K562 (cell line): ENCODE data around the gene FAM83F. TPM values are rescaled to one million over a fixed set of nuclear protein-coding genes. Genes with fewer than 3 reads are reported as not detected.
A peak's percentile ranks its signal among the peaks of the same experiment; 100 is the strongest.

Experiments
- ATAC-seq: fragments of 200-7000 bp; cut with Tn5 transposase; 3 replicates; pipeline ENCODE4 v1.9.1; 2020; ENCODE audit warnings: moderate library complexity
- BruUV-seq: library from RNA; stranded (reverse); fragments of 400-500 nt; replicated peaks from 2 replicates; lab custom pipeline; 2021; lab: Mats Ljungman, UMichigan
- CTCF ChIA-PET: fragments of 300-600 bp; formaldehyde crosslinking; extraction: SDS; loops from one replicate; lab custom pipeline; 2021; ENCODE audit warnings: low intra/inter-chr PET ratio; lab: Yijun Ruan, JAX
- POLR2A ChIA-PET: fragments of 300-600, 350-650 bp; sonication (Branson Sonifier 250); formaldehyde crosslinking; extraction: SDS; loops from one replicate; lab custom pipeline; 2021; ENCODE audit warnings: antibody characterized with exemption, inconsistent platforms; lab: Yijun Ruan, JAX
- DNase-seq, 4 experiments: peaks; one replicate each; pipeline versions ENCODE4 v3.0.0 to v3.0.0-alpha.2; 2011 to 2018; ENCODE audit warnings: low spot score in 3 of 4, mixed read lengths in 3 of 4; ENCODE audit errors: extremely low read depth in 1 of 4
- FAIRE-seq: peaks from 2 replicates; lab custom pipeline; 2011; peaks lifted over from hg19 to GRCh38; lab: Jason Lieb, UNC
- H2AFZ ChIP-seq: 2 replicates; pipeline ENCODE4 v1.6.0; 2011; ENCODE audit warnings: low read depth, low read length, control low read depth, inconsistent platforms
- H3K27ac ChIP-seq: fragments of 200-600 bp; 3 replicates; pipeline ENCODE4 v1.8.0; 2011; ENCODE audit warnings: low read depth, mild to moderate bottlenecking, control low read depth, inconsistent platforms, low read length, moderate library complexity, mixed read lengths; ENCODE audit errors: extremely low read depth
- H3K27me3 ChIP-seq, 2 experiments: fragments of 300-600 bp in 1 of 2; 2 replicates in 1 of 2; 3 replicates in 1 of 2; pipeline versions ENCODE4 v1.6.0 to v1.8.0; 2011; ENCODE audit warnings: inconsistent platforms in 2 of 2, low read length in 2 of 2, mild to moderate bottlenecking in 1 of 2, mixed read lengths in 1 of 2, moderate library complexity in 1 of 2; ENCODE audit not compliant: control insufficient read depth in 2 of 2, insufficient read depth in 2 of 2
- H3K36me3 ChIP-seq: fragments of 300-600 bp; 3 replicates; pipeline ENCODE4 v1.8.0; 2011; ENCODE audit warnings: mild to moderate bottlenecking, low read length, inconsistent platforms; ENCODE audit not compliant: control insufficient read depth, insufficient read depth
- H3K4me1 ChIP-seq, 2 experiments: fragments of 200-600 bp in 1 of 2; replicated peaks in 1 of 2; 2 replicates in 1 of 2; 3 replicates in 1 of 2; pipeline versions ENCODE4 v1.5.1 to v1.8.0; 2011; ENCODE audit warnings: inconsistent platforms in 2 of 2, low read length in 2 of 2, mild to moderate bottlenecking in 1 of 2, mixed read lengths in 1 of 2, moderate library complexity in 1 of 2; ENCODE audit not compliant: control insufficient read depth in 2 of 2, insufficient read depth in 2 of 2
- H3K4me2 ChIP-seq: 2 replicates; pipeline ENCODE4 v1.6.1; 2011; ENCODE audit warnings: low read length, control low read depth, inconsistent platforms, mixed read lengths; ENCODE audit not compliant: insufficient read depth
- H3K4me3 ChIP-seq: fragments of 200-600 bp; sonication (generic), shearing (Covaris generic); 2 replicates; pipeline ENCODE4 v1.5.1; 2016; ENCODE audit warnings: control low read depth, inconsistent platforms
- H3K79me2 ChIP-seq: fragments of 200-600 bp; 3 replicates; pipeline ENCODE4 v1.8.0; 2011; ENCODE audit warnings: low read length, inconsistent platforms; ENCODE audit not compliant: control insufficient read depth, insufficient read depth
- H3K9ac ChIP-seq, 2 experiments: 2 replicates each; pipeline versions ENCODE4 v1.6.0 to v1.6.1; 2011; ENCODE audit warnings: low read depth in 2 of 2, low read length in 2 of 2, control low read depth in 1 of 2, inconsistent platforms in 1 of 2, mild to moderate bottlenecking in 1 of 2, mixed read lengths in 1 of 2; ENCODE audit not compliant: insufficient read depth in 1 of 2
- H3K9me1 ChIP-seq: one replicate; pipeline ENCODE4 v1.6.0; 2011; ENCODE audit warnings: inconsistent platforms, mild to moderate bottlenecking, low read length, moderate library complexity; ENCODE audit not compliant: control insufficient read depth, insufficient read depth
- H3K9me3 ChIP-seq: replicated peaks from 2 replicates; pipeline ENCODE4 v1.5.1; 2011; ENCODE audit warnings: low read depth, low read length, inconsistent platforms; ENCODE audit not compliant: control insufficient read depth, insufficient read depth
- H4K20me1 ChIP-seq: replicated peaks from 2 replicates; pipeline ENCODE4 v1.6.1; 2011; ENCODE audit warnings: low read length, inconsistent platforms, mixed read lengths; ENCODE audit not compliant: control insufficient read depth, insufficient read depth
- ATF3 ChIP-seq, 2 experiments: fragments of 450-650 bp in 1 of 2; sonication (generic) in 1 of 2; formaldehyde crosslinking in 1 of 2; IDR thresholded peaks in 1 of 2; conservative IDR thresholded peaks in 1 of 2; 2 replicates each; pipeline versions ENCODE4 v1.6.1 to v1.8.1; 2016 to 2023; ENCODE audit warnings: mild to moderate bottlenecking in 2 of 2, moderate library complexity in 2 of 2, inconsistent platforms in 1 of 2, missing genetic modification reagents in 1 of 2
- BHLHE40 ChIP-seq: IDR thresholded peaks from 2 replicates; pipeline ENCODE4 v1.6.1; 2011; ENCODE audit warnings: low read length, improper control_type of control experiment
- CBX5 ChIP-seq: IDR thresholded peaks from 2 replicates; pipeline ENCODE4 v1.6.1; 2014; ENCODE audit warnings: low read depth, borderline replicate concordance
- CEBPG ChIP-seq, 3 experiments: fragments of 200-800 bp in 1 of 3; sonication (Bioruptor generic) in 1 of 3; sonication (generic) in 1 of 3; formaldehyde crosslinking in 1 of 3; IDR thresholded peaks in 2 of 3; conservative IDR thresholded peaks in 1 of 3; 2 replicates each; pipeline versions ENCODE4 v1.6.1 to v1.8.0; 2016 to 2022; ENCODE audit warnings: missing compliant biosample characterization in 2 of 3, missing genetic modification characterization in 2 of 3, mild to moderate bottlenecking in 1 of 3, missing genetic modification reagents in 1 of 3
- CREB1 ChIP-seq, 2 experiments: sonication (generic) in 1 of 2; formaldehyde crosslinking in 1 of 2; IDR thresholded peaks; 2 replicates each; pipeline versions ENCODE4 v1.6.1 to v1.8.0; 2012 to 2022; ENCODE audit warnings: inconsistent platforms in 1 of 2, mild to moderate bottlenecking in 1 of 2, missing genetic modification reagents in 1 of 2, moderate library complexity in 1 of 2
- ELF4 ChIP-seq: fragments of 450-650 bp; formaldehyde crosslinking; IDR thresholded peaks from 2 replicates; pipeline ENCODE4 v1.4.0; 2022; ENCODE audit warnings: missing genetic modification characterization
- ERF ChIP-seq: fragments of 450-650 bp; formaldehyde crosslinking; IDR thresholded peaks from 2 replicates; pipeline ENCODE4 v1.4.0; 2020; ENCODE audit warnings: mild to moderate bottlenecking, mixed read lengths
- HNRNPK ChIP-seq: fragments of 200-400 bp; formaldehyde crosslinking; IDR thresholded peaks from one replicate; pipeline ENCODE4 v1.6.1; 2018; ENCODE audit warnings: mild to moderate bottlenecking, low read depth, low read length; ENCODE audit not compliant: poor library complexity, severe bottlenecking
- JUND ChIP-seq, 2 experiments: IDR thresholded peaks; 2 replicates in 1 of 2; 3 replicates in 1 of 2; pipeline ENCODE4 v1.6.1; 2011; ENCODE audit warnings: borderline replicate concordance in 2 of 2, low read depth in 2 of 2, low read length in 2 of 2, improper control_type of control experiment in 1 of 2, missing biosample characterization in 1 of 2, missing genetic modification characterization in 1 of 2, missing genetic modification reagents in 1 of 2
- MEIS2 ChIP-seq: fragments of 450-650 bp; IDR thresholded peaks from 2 replicates; pipeline ENCODE4 v1.6.1; 2014; ENCODE audit warnings: mild to moderate bottlenecking; ENCODE audit not compliant: partially characterized antibody
- PKNOX1 ChIP-seq: fragments of 450-650 bp; IDR thresholded peaks from 2 replicates; pipeline ENCODE4 v1.6.1; 2016
- POLR2G ChIP-seq: fragments of 200-400 bp; formaldehyde crosslinking; IDR thresholded peaks from 2 replicates; pipeline ENCODE4 v1.6.1; 2017; ENCODE audit warnings: low read depth, mild to moderate bottlenecking, antibody characterized with exemption, low read length, moderate library complexity
- ZBTB26 ChIP-seq: fragments of 450-650 bp; formaldehyde crosslinking; IDR thresholded peaks from 2 replicates; pipeline ENCODE4 v1.4.0; 2022; ENCODE audit warnings: missing genetic modification characterization
- WGBS: fragments of 100-300 bp; shearing (Covaris generic); methylation state at CpG from one replicate; pipeline ENCODE4 v1.1.6; 2016; ENCODE audit warnings: low coverage, mixed read lengths; ENCODE audit not compliant: insufficient coverage; ENCODE audit errors: missing lambda C conversion rate; 5-methylcytosine and 5-hydroxymethylcytosine counted together
- in situ Hi-C: fragments of 300-500 bp; cut with MboI; formaldehyde crosslinking; loops from 4 replicates; pipeline ENCODE4 v1.15.0; 2018; ENCODE audit warnings: inconsistent platforms, mixed read lengths
- intact Hi-C: fragments of 100-400 bp; cut with micrococcal nuclease; formaldehyde crosslinking; loops from 2 replicates; pipeline ENCODE4 v1.14.2; 2022
- polyA plus RNA-seq, 8 experiments: library from polyadenylated mRNA; depleted of rRNA in 4 of 8; stranded (reverse) in 5 of 8; unstranded in 3 of 8; fragments of >200 nt; fragmentation: Nextera tagmentation in 2 of 8; fragmentation: Illumina TruSeq in 1 of 8; extraction: Ambion mirVana in 2 of 8; extraction: Trizol in 1 of 8; gene quantifications; 2 replicates each; pipeline versions ENCODE4 v1.2.1 to v1.2.3, GENCODE V29; 2011 to 2014; ENCODE audit warnings: inconsistent platforms in 1 of 8, missing spikeins in 1 of 8
- total RNA-seq, 7 experiments: library from RNA; depleted of rRNA in 6 of 7; stranded (reverse); fragments of >200 nt in 6 of 7; fragmentation: Illumina TruSeq in 2 of 7; extraction: Trizol in 2 of 7; gene quantifications; 2 replicates each; pipeline versions ENCODE4 v1.2.1 to v1.2.3, GENCODE V29; 2011 to 2021; ENCODE audit warnings: low replicate concordance in 1 of 7
- TF ChIP-seq, protein P1 (sequence below): IDR thresholded peaks from 2 replicates; pipeline ENCODE4 v1.6.1; 2014; ENCODE audit warnings: antibody characterized with exemption

The FAM83F gene
- total and polyA plus RNA-seq, 9 of the 15 experiments (the other 6 are each of a cell fraction or from before 2014, with no cell fraction given) = under 0.01 to 0.13 (median 0.04) TPM; not detected in 1

DNA sequence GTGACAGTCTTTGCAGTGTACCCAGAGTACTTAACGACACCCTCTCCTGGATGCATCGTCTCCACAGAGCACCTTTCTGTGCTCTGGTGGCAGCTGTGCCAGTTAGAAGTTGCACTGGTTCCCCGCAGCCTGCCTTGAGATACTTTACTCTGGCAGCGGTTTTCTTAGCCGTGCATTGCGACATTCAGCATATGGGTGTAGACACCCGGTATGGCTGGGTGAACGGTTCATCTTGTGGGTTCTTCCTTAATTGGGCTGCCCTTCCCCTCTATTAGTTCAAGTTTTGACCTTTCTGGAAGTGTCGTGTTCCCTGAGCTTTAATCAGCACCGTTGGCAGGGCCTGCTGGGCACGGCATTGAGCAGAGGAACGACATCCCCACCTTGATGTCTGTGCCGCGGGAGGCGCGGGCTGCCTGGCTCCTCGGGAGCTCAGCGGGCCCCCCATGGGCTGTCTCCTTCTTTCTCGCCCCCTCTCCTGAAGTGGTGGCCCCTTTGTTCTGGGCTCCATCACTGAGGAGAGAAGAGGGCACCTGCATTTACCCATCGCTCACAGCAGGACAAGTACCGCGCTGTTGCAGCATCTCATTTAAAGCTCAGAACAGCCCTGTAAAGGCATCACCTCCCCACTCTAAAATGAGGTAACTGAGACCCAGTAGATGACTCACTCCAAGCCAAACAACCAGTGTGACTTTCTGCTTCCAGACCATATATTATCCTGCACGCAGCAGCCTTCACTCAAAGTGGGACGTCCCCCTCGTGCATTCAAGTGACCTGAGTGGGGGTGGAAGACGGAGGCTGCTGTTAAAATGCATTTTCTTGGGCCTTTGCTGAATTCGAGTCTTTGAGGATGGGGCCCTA is 13.3 kb downstream of the FAM83F start:
- ChIA-PET CTCF (no interaction called here), POLR2A (interaction anchor here (0.6 kb wide), 1 partner anchor 1074 kb away, joined by 3 read pairs; no protein-coding TSS in a partner anchor)
- Histone ChIP-seq H3K36me3 (no peaks in the 10 kb centered on the region), H2AFZ (no peak overlapping the region), H3K9me3 (no peaks in the 10 kb centered on the region), H4K20me1 (no peaks in the 10 kb centered on the region; the same call in 1 of the 2 replicates), H3K4me3 (no peak overlapping the region), H3K27me3 (peaks cover 0 to 8% of the 10 kb centered on the region in 2 experiments; a peak in 1 of 5 replicates), H3K4me1 (peaks cover 14 to 31% of the 10 kb centered on the region in 2 experiments), H3K79me2 (no peaks in the 10 kb centered on the region), H3K9me1 (no peaks in the 10 kb centered on the region), H3K27ac (no peak overlapping the region), H3K9ac (no peak overlapping the region), H3K4me2 (no peak overlapping the region)
- WGBS = 18% methylated on average over 17 of the region's 27 CpGs
- FAIRE-seq (no peak), ATAC-seq (no peak; the same call in 2 of the 3 replicates), DNase-seq (peak in 3 of 4 experiments; percentile 22 to 30 (median 22))
- no TSS peak for BruUV-seq
- in situ Hi-C loops = no loop called here
- intact Hi-C loops = no loop called here
- TF ChIP-seq BHLHE40 = peak; percentile 58; the same call in 1 of the 2 replicates
- TF ChIP-seq JUND (IDR thresholded peaks at IDR 0.05; ENCODE audit: borderline replicate concordance, low read depth, low read length) = peak; percentile 67
- no peak; the same call in 2 of the 3 replicates for TF ChIP-seq JUND (tag; IDR thresholded peaks at IDR 0.05; ENCODE audit: borderline replicate concordance, low read depth, low read length)
- no peak for TF ChIP-seq CREB1 (IDR thresholded peaks at IDR 0.05)
- no peak for TF ChIP-seq CREB1 (CRISPR knock-in tag; IDR thresholded peaks at IDR 0.05)
- TF ChIP-seq PKNOX1 = peak; percentile 74
- TF ChIP-seq ATF3 (IDR thresholded peaks at IDR 0.05) = peak; percentile 72
- no peak for TF ChIP-seq ATF3 (CRISPR knock-in tag; conservative IDR thresholded peaks at IDR 0.05)
- TF ChIP-seq ELF4 = no peak
- TF ChIP-seq CEBPG (CRISPR knock-in tag; IDR thresholded peaks at IDR 0.05) = peak; percentile 38; the same call in 1 of the 2 replicates
- peak in 1 of 2 experiments; percentile 24; a peak in 1 of 4 replicates for TF ChIP-seq CEBPG (tag; conservative IDR thresholded peaks at IDR 0.05 in 1 of 2, IDR thresholded peaks at IDR 0.05 in 1 of 2)
- TF ChIP-seq ZBTB26 (CRISPR knock-in tag) = no peak
- no peak for TF ChIP-seq POLR2G
- TF ChIP-seq, protein P1, sequence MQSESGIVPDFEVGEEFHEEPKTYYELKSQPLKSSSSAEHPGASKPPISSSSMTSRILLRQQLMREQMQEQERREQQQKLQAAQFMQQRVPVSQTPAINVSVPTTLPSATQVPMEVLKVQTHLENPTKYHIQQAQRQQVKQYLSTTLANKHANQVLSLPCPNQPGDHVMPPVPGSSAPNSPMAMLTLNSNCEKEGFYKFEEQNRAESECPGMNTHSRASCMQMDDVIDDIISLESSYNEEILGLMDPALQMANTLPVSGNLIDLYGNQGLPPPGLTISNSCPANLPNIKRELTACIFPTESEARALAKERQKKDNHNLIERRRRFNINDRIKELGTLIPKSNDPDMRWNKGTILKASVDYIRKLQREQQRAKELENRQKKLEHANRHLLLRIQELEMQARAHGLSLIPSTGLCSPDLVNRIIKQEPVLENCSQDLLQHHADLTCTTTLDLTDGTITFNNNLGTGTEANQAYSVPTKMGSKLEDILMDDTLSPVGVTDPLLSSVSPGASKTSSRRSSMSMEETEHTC = no peak
- TF ChIP-seq MEIS2 = peak; percentile 82
- no peak for TF ChIP-seq HNRNPK
- no peak for TF ChIP-seq CBX5
- TF ChIP-seq ERF (CRISPR knock-in tag) = no peak
